GF-D8 (cell line): ENCODE results near the gene TBC1D4.
A peak's percentile ranks its signal among the peaks of the same experiment; 100 is the strongest.
"Not testable (repeated sequence)": the region's sequence is repeated elsewhere in the genome, so short reads cannot be mapped to it uniquely, and the experiment has no call there.

Experiments
- DNase-seq: peaks from one replicate; lab custom pipeline; 2025; lab: John Stamatoyannopoulos, UW

Gene TBC1D4

DNA sequence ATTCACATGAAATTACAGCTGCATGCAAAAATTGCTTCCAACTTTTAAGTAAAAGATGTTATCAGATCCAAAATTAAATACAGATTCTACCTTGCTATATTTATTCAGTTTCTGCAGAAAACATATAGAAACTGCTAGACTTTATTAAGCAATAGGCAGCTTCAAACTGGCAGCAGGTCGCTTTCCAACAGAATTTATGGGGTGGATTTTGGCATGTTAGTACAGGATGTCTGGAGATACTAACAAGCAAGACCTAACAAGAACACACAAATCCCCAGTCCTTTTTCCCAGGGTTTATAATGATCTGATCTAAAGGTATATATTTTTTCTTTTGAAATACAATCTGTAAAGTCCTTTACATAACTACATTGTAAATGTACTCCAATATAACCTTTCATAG lies 27.5 kb downstream of the TBC1D4 start:
- DNase-seq = no peak

DNA sequence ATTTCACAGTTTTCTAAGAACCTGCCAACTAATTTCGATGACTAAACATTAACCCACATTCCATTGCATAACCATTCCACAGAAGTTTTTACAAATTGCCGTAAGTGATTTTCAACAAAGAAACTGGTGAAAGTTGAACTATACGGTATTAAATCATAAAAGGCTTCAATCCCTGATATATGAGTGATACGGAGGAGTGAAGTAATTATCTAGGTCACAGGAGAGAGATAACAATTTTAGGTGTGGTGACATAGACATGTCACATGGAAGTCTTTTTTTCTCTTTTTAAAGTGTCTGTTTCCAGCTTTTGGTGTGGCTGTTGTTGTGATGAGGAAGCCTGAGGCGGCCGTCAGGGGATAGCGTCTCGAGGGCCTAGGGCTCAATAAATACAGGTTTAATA lies 29.4 kb downstream of the TBC1D4 start:
- DNase-seq = no peak

DNA sequence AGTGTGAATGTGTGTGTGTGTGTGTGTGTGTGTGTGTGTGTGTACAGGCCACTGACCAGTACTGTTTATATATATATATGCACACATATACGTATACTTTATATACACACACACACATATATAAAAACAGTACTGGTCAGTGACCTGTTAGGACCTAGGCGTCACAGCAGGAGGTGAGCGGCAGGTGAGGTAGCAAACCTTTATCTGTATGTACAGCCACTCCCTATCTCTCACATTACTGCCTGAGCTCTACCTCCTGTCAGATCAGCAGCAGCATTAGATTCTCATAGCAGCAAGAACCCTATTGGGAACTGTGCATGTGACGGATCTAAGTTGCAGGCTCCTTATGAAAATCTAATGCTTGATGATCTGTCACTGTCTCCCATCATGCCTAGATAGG lies 34.5 kb downstream of the TBC1D4 start:
- no peak for DNase-seq

DNA sequence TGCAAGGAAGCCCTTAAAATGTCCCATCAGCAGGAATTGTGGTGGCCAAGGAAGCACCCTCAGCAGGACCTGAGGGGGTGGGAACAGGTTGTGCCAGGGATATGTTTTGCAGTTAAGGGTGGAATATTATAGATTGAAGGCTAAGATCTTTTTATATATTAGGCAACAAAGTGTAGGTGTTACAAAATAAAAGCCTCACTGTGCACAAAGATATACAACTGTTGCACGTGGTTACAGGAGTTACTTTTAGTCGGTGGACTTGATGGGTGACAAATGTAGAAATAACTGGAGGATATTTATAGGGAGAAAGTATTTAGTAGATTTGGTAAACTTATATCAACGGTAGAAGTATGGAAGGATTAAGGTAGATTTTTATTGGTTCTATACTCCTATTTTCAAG lies 35.1 kb downstream of the TBC1D4 start:
- DNase-seq = no peak

DNA sequence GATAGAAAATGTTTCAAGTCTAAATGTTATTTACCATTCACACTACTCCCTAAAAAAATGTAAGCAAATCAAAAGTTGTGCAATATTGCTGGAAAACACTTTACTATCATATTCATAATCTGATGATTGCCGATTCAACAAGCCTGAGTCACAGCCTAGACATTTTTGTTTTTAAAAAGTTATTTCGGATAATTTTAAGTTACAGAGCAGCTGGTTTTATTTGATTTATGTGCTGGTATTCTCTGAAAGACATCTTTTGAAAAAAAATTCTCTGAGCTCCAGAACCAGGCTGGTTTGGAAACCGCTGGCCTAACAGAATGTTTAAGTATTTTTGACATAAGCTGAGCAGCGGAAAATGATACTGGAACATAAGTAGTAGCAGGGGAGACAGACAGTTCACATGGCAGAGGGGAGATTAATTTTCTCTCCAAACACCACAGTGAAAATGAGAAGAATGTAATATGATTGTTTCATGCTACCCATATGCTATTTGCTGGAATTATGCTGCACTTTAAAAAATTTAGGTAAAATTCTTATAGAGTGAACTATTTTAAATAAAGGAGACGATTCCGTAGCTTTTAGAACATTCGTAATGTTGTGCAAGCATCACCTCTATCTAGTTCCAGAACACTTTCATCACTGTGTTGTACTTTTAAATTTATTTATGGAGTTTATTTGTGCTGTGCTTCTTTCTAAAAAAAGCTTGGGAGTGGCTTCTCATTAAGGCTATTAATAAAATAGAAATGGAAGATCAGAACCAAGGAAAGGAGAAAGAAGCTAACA lies 36.1 kb downstream of the TBC1D4 start:
- no peak for DNase-seq

DNA sequence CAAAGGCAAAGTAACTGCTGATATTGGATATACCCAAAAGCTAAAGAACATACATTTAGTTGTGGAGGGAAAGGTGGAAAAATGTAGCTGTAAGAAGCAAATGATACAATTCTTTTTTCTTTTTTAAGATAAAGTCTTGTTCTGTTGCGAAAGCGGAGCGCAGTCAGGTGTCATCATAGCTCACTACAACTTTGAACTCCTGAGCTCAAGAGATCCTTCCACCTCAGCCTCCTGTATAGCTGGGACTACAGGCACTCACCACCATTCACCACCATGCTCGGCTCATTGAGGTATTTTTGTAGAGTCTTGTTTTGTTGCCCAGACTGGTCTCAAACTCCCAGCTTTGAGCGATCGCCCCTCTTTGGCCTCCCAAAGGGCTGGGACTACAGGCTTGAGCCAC lies 38.0 kb downstream of the TBC1D4 start:
- no peak for DNase-seq

DNA sequence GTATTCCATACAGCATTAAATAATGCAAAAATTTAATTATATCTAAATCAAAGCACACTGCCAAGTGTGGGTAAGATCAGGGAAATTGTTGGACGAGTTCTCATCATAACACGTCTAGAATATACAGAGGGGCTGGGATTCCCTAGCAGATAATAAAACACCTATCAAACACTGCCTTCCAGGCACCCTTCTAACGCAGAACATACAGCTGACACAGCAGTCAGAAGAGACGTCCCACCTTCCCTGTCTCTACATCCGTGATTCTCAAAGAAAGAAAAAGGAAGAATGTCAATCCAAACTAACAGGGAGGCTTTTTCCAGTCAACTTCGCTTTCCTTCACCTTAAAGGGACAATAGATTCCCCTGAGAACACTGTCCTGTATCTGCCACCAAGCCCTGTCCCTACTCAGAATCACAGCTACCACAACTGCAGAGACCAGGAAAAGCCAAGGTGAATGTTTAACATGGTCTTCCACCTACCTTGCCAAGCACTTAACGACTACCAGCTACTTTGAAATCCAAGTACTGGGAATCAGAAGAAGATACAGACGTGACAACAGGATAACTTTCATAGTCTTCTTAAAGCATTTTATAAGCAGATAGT lies 38.5 kb downstream of the TBC1D4 start:
- DNase-seq = no peak

DNA sequence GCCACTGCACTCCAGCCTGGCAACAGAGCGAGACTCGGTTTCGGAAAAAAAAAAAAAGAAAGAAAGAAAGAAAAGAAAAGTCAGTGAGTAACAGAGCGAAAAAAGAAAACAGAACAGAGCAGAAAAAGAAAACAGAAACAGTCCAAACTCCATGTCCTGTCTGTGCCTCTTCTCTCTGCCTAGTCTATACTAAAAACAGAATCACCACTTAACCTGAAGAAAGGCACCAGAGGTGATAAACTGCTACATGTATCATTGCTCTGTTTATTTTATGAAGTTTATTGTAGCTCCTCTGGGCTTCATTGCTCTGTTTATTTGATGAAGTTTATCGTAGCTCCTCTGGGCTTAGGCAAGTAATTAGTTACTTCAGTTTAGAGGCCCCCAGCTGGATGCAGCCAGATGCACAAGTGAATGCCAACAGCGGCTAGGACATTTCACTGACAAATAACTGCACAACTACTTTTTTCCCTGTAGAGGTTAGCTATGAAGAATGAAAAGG lies 39.2 kb downstream of the TBC1D4 start:
- no peak for DNase-seq

DNA sequence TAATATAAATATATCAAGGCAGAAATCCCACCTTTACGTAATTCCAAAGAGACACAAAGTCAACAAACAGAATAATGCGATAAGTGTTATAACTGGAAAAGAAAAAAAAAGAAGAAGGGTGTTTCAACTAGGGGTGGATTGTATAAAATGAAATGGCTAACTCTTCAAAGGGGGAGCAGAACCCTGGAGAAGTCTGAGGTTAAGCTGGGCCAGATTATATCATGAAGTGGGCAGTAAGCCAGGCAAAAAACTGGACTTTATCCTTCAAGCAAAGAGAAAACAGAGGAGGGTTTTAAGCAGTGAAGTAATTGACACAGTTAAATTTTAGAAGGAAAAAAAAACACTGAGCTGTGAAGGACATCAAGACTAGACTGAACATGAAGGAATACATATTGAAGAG lies 41.9 kb downstream of the TBC1D4 start:
- no peak for DNase-seq

DNA sequence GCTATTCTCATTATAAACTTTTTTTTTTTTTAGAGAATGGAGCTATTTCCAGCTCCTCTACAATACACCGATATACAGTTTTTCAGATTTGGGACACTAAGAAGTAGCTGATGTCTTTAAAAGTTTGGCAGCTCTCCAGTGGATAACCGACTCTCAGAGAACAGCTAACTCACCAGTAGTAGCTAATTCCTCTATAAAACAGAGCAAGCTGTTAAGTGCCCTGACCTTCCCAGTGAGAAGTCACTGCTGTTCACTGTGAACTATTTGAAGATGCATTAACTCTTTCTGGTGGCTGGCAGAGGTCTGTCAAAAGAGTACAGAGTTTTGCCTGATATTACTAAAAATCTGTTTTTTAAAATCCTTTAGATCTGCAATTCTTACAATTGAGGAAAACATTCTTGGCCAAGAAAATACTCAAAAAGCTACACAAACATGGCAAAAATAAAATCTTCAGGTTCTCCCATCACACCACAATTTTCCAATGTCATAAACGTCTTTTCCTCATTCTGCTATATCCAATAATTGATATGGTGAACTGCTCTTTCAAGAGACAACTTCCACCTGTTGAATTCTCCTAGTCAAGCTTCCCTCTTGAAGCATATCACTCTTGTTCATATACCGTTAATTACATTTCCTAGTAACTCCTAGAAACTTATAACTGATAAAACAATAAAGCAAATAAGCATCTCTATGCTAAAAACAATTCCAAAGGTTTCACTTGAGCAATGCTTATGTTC lies 44.2 kb downstream of the TBC1D4 start:
- no peak for DNase-seq

DNA sequence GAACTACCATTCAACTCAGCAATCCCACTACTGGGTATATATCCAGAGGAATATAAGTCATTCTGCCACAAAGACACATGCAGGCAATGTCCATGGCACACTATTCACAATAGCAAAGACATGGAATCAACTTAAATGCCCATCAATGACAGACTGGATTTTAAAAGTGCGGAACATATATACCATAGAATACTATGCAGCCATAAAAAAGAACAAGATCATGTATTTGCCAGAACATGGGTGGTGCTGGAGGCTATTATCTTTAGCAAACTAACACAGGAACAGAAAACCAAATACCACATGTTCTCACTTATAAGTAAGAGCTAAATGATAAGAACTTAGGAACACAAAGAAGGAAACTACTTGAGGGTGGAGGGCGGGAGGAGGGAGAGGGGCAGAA lies 47.8 kb downstream of the TBC1D4 start:
- not testable (repeated sequence) for DNase-seq

DNA sequence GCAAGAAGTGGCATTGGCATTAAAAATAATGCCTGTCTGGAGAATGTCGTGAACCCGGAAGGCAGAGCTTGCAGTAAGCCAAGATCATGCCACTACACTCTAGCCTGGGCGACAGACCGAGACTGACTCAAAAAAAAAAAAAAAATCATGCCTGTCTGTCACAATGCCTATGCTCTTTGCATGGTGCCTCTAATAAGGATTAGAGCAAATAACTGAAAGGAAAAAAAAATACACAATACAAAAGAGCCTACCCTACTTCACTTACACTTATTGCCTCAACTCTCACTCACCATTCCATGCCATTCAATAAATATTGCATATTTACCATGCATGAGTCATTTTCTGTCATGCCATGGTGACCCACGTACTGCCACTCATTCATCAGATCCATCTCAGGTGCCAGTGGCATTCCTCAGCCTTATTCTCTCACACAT lies 49.1 kb downstream of the TBC1D4 start:
- no peak for DNase-seq

DNA sequence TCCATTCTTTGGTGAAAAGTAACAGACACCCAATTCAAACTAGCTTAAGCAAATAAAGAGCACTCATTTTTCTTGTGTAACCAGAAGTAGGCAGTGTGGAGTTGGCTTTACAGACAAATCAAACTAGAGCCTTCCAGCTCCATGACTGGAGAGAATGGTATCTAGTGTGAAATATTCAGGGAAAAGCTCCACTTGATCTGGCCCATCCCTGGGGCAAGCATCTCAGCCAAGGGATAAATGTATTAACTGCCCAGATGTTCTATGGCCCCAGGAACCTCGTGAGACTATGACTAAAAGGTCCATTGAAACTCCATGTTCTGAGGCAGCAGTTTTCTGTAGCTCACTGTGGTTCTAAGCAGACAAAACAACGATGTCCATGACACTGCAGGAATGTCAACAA lies 49.9 kb downstream of the TBC1D4 start:
- DNase-seq = no peak

DNA sequence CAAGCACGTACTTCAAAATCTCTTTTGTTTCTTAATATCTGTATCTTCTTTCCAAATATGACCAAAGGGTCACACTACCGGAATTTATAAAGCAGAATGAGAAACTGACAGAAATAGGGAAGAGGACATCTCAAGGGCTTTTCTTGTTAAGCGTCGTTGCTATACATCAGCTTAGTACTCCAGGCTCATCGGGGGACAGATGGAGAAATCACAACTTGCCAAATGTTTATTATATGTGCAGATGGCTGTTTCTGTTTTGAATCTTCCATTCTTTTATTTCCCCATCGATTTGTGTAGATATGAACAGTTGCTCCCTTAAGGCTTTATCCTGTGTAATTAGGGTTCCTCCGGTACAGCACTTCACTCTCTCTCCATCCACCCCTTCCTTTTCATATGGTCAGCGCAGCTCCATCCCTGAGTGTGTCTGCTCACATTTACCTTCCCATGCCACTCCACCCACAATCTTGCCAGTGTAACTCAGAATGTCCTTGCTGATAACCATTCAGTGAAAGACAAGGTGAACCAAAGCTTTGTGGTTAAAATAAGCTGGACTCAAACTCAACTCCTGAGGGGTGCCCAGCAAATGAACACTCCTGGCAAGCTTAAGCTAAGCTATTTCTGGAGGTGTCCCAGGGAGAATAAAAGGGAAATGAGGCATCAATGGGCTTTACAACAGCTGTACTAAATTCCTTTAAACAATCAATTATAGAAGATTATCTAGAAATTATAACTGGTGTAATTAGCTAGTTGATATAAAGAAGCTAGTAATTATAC lies 51.3 kb downstream of the TBC1D4 start:
- no peak for DNase-seq

DNA sequence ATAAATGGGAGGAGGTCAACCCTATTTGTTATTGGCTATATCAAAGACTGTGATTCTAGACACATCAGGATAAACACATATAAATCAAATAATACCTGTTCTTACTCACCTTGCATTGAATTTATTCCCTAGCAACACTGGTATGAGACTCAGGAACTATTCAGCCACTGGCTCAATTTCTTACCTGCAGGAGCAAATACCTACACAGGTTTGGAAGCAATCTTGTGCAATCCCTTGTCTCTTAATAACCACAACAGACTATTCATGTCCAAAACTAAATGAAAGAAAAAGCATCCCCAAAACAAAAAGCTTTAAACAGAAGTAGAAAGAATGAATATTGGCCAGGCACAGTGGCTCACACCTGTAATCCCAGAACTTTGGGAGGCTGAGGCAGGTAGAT lies 55.5 kb downstream of the TBC1D4 start:
- no peak for DNase-seq

DNA sequence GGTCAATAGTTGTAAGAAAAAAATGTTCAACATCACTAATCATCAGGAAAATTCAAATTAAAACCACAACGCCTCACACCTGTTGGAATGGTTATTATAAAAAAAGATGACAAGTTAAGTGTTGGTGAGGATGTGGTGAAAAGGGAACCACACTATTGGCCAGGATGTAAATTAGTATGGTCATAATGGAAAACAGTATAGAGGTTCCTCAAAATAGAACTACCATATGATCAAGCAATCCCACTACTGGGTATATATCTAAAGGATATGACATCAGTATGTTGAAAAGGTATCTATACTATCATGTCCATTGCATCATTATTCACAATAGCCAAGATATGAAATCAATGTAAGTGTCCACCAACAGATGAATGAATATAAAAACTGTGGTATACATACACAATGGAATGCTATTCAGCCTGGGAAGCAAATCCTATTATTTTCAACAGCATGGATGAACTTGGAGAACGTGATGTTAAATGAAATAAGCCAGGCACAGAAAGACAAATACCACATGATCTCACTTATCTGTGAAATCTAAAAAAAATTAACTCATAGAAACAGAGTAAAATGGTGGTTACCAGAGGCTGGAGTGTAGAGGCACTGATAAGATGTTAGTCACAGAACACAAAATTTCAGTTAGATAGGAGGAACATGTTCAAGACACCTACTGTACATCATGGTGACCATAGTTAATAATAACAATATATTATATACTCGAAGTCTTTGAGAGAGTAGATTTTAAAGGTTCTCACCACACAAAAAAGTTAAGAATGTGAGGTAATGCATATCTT lies 56.6 kb downstream of the TBC1D4 start:
- DNase-seq = peak; percentile 26

DNA sequence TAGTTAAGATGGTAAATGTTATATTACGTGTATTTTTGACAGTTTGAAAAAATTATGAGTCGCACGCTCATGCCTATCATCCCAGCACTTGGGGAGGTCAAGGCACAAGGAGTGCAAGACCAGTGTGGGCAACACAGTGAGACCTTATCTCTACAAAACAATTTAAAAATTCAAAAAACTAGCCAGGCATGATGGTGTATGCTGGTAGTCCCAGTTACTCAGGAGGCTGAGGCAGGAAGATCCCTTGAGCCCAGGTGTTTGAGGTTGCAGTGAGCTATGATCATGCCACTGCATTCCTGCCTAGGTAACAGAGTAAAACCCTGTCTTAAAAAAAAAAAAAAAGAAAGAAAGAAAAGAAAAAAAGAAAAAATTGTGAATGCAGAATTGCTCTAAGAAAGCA lies 58.0 kb downstream of the TBC1D4 start:
- DNase-seq = no peak

DNA sequence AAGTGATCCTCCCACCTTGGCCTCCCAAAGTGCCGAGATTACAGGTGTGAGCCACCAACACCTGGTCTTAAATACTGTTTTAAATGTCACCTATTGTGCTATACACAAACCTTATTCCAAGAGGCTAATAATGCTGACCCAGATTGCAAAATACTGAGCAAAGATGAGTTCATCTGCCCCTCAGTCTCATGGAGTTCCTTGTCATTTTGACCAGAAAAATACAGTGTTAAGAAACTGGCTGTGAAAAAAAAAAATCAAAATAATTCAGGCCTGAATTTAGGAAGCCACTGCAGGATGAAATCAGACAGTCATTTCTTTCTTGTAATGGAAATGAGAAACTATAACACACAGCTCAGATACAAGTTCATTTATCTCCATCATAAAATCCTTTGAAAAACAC lies 59.9 kb downstream of the TBC1D4 start:
- DNase-seq = no peak

DNA sequence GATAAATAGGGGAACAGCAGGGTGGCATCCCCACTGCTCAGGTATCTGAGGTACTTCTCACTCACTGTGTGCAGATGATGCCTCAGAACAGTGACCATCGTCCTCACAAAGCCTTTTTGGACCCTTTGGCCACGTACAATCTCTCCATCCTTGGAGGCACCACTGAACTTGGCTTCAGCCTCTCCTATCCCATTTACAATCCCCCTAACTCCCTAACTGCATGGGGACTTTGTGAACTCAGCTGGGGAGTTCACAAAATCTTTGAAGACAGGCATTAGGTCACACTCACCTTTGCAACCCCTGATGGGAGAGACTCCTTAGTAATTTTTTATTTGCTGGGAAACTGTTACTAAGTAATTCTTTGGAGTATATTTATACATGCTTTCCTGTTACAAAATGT lies 60.8 kb downstream of the TBC1D4 start:
- no peak for DNase-seq

DNA sequence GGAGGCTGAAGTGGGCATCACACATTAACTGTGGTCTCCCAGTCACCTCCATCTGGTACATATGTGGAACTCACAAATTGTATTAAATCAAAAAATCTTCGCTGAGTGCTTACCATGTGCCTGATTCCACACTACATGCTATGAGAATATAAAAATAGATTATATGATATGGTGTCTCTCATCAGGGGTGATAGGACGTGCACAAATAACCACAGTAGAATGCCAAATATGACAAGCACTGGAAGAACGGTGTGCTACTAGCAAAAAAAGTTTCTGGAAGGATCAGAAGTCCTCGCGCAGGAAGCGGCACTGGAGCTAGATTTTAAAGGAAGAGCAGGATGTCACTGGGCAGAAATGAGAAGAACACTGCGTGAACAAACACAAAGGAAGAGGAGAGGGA lies 62.3 kb downstream of the TBC1D4 start:
- DNase-seq = no peak

DNA sequence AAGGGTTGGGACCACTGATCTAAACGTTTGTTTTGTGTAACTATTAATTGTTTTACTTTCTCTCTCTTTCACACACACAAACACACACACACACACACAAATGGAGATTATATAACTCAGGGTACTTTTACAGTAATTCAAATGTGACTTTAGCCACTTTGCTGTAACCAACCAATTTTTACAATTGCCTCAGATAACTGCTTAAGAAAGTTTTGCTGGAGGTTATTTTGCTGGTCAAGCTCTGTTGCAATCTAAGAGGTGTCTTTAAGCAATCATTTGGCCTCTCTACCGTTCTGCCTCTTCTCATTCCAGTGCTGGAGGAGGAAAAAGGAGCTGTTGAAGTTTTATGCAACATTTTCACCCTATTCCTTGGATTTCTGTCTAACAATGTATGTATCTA lies 63.0 kb downstream of the TBC1D4 start:
- peak; percentile 42 for DNase-seq
